Measurements from ENCODE around the gene NEURL3.

Gene NEURL3

GRCh38 chr2:96541398-96542152 lies 36.4 kb upstream of the NEURL3 start:
- no peak for ATAC-seq
- TF ChIP-seq ZFP30 (CRISPR knock-in tag; IDR thresholded peaks at IDR 0.05) (no peak), OSR1 (CRISPR knock-in tag; IDR thresholded peaks at IDR 0.05) (no peak), ZNF565 (CRISPR knock-in tag; conservative IDR thresholded peaks at IDR 0.05; ENCODE audit: low read depth) (no peak), ZFP3 (CRISPR knock-in tag; IDR thresholded peaks at IDR 0.05) (no peak), ZNF70 (CRISPR knock-in tag; IDR thresholded peaks at IDR 0.05) (no peak), CSRNP3 (CRISPR knock-in tag; IDR thresholded peaks at IDR 0.05) (no peak), RARB (CRISPR knock-in tag; IDR thresholded peaks at IDR 0.05) (no peak), ARNTL (CRISPR knock-in tag; IDR thresholded peaks at IDR 0.05; ENCODE audit: borderline replicate concordance, low read depth) (no peak), TSHZ2 (CRISPR knock-in tag; IDR thresholded peaks at IDR 0.05) (no peak), BACH2 (CRISPR knock-in tag; IDR thresholded peaks at IDR 0.05; ENCODE audit: borderline replicate concordance) (no peak), ZC3H10 (CRISPR knock-in tag; IDR thresholded peaks at IDR 0.05) (no peak), PPARA (CRISPR knock-in tag; IDR thresholded peaks at IDR 0.05; ENCODE audit: borderline replicate concordance) (no peak), ISL1 (CRISPR knock-in tag; IDR thresholded peaks at IDR 0.05) (no peak), ESRRG (CRISPR knock-in tag; IDR thresholded peaks at IDR 0.05) (no peak), POU6F1 (CRISPR knock-in tag; IDR thresholded peaks at IDR 0.05; ENCODE audit: borderline replicate concordance, low read depth) (no peak), CSDC2 (CRISPR knock-in tag; IDR thresholded peaks at IDR 0.05) (no peak)

- ATAC-seq, result no peak
- no peak for TF ChIP-seq ZNF8 (CRISPR knock-in tag; IDR thresholded peaks at IDR 0.05)
- TF ChIP-seq BACH2 (CRISPR knock-in tag; IDR thresholded peaks at IDR 0.05; ENCODE audit: borderline replicate concordance), result no peak
- TF ChIP-seq CREB5 (CRISPR knock-in tag; IDR thresholded peaks at IDR 0.05; ENCODE audit: low read depth), result no peak
- no peak for TF ChIP-seq ARNTL (CRISPR knock-in tag; IDR thresholded peaks at IDR 0.05; ENCODE audit: borderline replicate concordance, low read depth)
- TF ChIP-seq POU6F1 (CRISPR knock-in tag; IDR thresholded peaks at IDR 0.05; ENCODE audit: borderline replicate concordance, low read depth), result no peak
Observed at GRCh38 chr2:96540136-96540535, 35.0 kb upstream of the NEURL3 start.

- no peak for TF ChIP-seq ZFP30 (CRISPR knock-in tag; IDR thresholded peaks at IDR 0.05)
- TF ChIP-seq SNAI2 (CRISPR knock-in tag; IDR thresholded peaks at IDR 0.05), result no peak
- TF ChIP-seq OSR1 (CRISPR knock-in tag; IDR thresholded peaks at IDR 0.05), result no peak
- no peak for ATAC-seq
Observed at GRCh38 chr2:96539215-96539920, 34.2 kb upstream of the NEURL3 start.

Measured in SK-N-SH treated with all-trans-retinoic acid at 6 μM for 48 hours (cell line).